Stimulated activated naive CD8-positive, alpha-beta T cell treated with anti-CD3 and anti-CD28 coated beads, Interleukin-15, Interleukin-2, amounts not matched to agents 100 U/mL and 50 U/mL, for 24 hours (primary cell): ENCODE data around the gene CTU2.
"Not testable (repeated sequence)": the region's sequence is repeated elsewhere in the genome, so short reads cannot be mapped to it uniquely, and the experiment has no call there.

ENCODE experiments used
- ATAC-seq: fragments of 150-1000 bp; cut with Tn5 transposase; one replicate; pipeline ENCODE4 v1.10.0; 2021
- DNase-seq: peaks from one replicate; pipeline ENCODE4 v3.0.0; 2021

The CTU2 gene

GRCh38 chr16:88706229-88706964 is at the start of gene CTU2, which contains the start of gene RNF166:
Gene CTU2, plus strand, starts transcription at chr16:88706503. Its CDS starts 28 bp downstream, at chr16:88706531.
Gene RNF166, minus strand, starts transcription at chr16:88706408. Its CDS starts 83 bp downstream, at chr16:88706325.
- peak; percentile 98 for DNase-seq
- peak; percentile 71 for ATAC-seq

- ATAC-seq (no peak), DNase-seq (no peak)
These were observed 48.9 kb upstream of the CTU2 start for GRCh38 chr16:88657371-88657770.

GRCh38 chr16:88658714-88659113 is 47.6 kb upstream of the CTU2 start:
- no peak for DNase-seq
- no peak for ATAC-seq

- ATAC-seq (no peak), DNase-seq (no peak)
These were observed 47.1 kb upstream of the CTU2 start for GRCh38 chr16:88659160-88659559.

GRCh38 chr16:88661468-88661867 is 44.8 kb upstream of the CTU2 start:
- ATAC-seq (no peak), DNase-seq (no peak)

GRCh38 chr16:88662222-88662842 is 44.0 kb upstream of the CTU2 start:
- ATAC-seq (no peak), DNase-seq (no peak)

- DNase-seq (peak; percentile 97), ATAC-seq (peak; percentile 99)
These were observed 43.3 kb upstream of the CTU2 start, which contains the start of gene MVD for GRCh38 chr16:88662843-88663606. Gene MVD, minus strand, starts transcription at chr16:88663091. Its CDS starts 11 bp downstream, at chr16:88663080.

- ATAC-seq (no peak), DNase-seq (no peak)
These were observed 41.2 kb upstream of the CTU2 start for GRCh38 chr16:88665148-88665547.

GRCh38 chr16:88665570-88665969 is 40.7 kb upstream of the CTU2 start:
- DNase-seq (no peak), ATAC-seq (no peak)

GRCh38 chr16:88667461-88667860 is 38.8 kb upstream of the CTU2 start:
- DNase-seq (no peak), ATAC-seq (no peak)

- not testable (repeated sequence) for ATAC-seq, DNase-seq
These were observed 36.8 kb upstream of the CTU2 start for GRCh38 chr16:88669493-88669892.

GRCh38 chr16:88669980-88670379 is 36.3 kb upstream of the CTU2 start:
- ATAC-seq, result no peak
- DNase-seq, result no peak

GRCh38 chr16:88671806-88672205 is 34.5 kb upstream of the CTU2 start:
- ATAC-seq (no peak), DNase-seq (no peak)

- ATAC-seq (no peak), DNase-seq (no peak)
These were observed 33.5 kb upstream of the CTU2 start for GRCh38 chr16:88672776-88673175.

GRCh38 chr16:88673716-88674379 is 32.5 kb upstream of the CTU2 start:
- no peak for ATAC-seq

GRCh38 chr16:88676502-88677242 is 29.6 kb upstream of the CTU2 start:
- ATAC-seq, result no peak
- DNase-seq, result no peak

More at GRCh38 chr16:88673716-88674379, 32.5 kb upstream of the CTU2 start:
- no peak for DNase-seq

GRCh38 chr16:88677721-88678120 is 28.6 kb upstream of the CTU2 start:
- DNase-seq, result no peak
- no peak for ATAC-seq

GRCh38 chr16:88678224-88678979 is 27.9 kb upstream of the CTU2 start:
- DNase-seq (no peak), ATAC-seq (no peak)

- no peak for DNase-seq
These were observed 25.7 kb upstream of the CTU2 start for GRCh38 chr16:88680554-88681083.

GRCh38 chr16:88681084-88681680 is 25.1 kb upstream of the CTU2 start:
- no peak for ATAC-seq

More at GRCh38 chr16:88680554-88681083, 25.7 kb upstream of the CTU2 start:
- no peak for ATAC-seq

More at GRCh38 chr16:88681084-88681680, 25.1 kb upstream of the CTU2 start:
- peak; percentile 66 for DNase-seq
